ENCODE data around the gene SPOCK2. TPM values are rescaled to one million over a fixed set of nuclear protein-coding genes. Genes with fewer than 3 reads are reported as not detected.

SPOCK2 gene
- total and polyA plus RNA-seq, 2 of the 13 experiments (the other 11 are each of a cell fraction or from before 2014, with no cell fraction given), result 8.6 to 30.6 TPM

- Histone ChIP-seq H3K27ac (ENCODE audit: extremely low read length, insufficient read depth, low read length) (peak overlapping the region; percentile 74), H4K20me1 (ENCODE audit: insufficient read depth, low read length) (no peaks in the 10 kb centered on the region), H3K4me2 (ENCODE audit: low read depth, low read length) (peak overlapping the region; percentile 66), H2AFZ (ENCODE audit: low read length) (no peak overlapping the region), H3K4me3 (replicated peaks in 1 of 3; ENCODE audit: insufficient read depth in 1 of 3, low read depth in 2 of 3, low read length in 3 of 3) (no peak overlapping the region), H3K36me3 (replicated peaks in 1 of 2; ENCODE audit: control insufficient read depth in 1 of 2, insufficient read depth in 2 of 2, low read length in 2 of 2) (no peaks in the 10 kb centered on the region), H3K9ac (ENCODE audit: insufficient read depth, low read depth, low read length) (peak overlapping the region; percentile 50; the same call in 1 of the 2 replicates), H3K9me3 (ENCODE audit: low read length) (no peaks in the 10 kb centered on the region), H3K79me2 (ENCODE audit: insufficient read depth, low read length) (peaks cover 3% of the 10 kb centered on the region), H3K4me1 (ENCODE audit: insufficient read depth, low read length) (peaks cover 93% of the 10 kb centered on the region), H3K27me3 (ENCODE audit: control insufficient read depth in 1 of 2, insufficient read depth in 2 of 2, low read length in 2 of 2) (no peaks in the 10 kb centered on the region)
- in situ Hi-C loops (cut with HindIII; ENCODE audit: extremely low pct_ligation_motif_present, low pct_unique_long_range_greater_than_20kb) (loop anchor here (25.0 kb wide), 1 partner anchor 700 kb away; no protein-coding TSS in a partner anchor), intact Hi-C loops (cut with micrococcal nuclease; ENCODE audit: unreplicated experiment) (no loop called here)
- ATAC-seq, result no peak
- BruUV-seq (replicated peaks), result no TSS peak
- no peak for FAIRE-seq
- POLR2A ChIA-PET, result interaction anchor here (1.2 to 3.5 kb wide), 4 partner anchors 7 to 179 kb away, joined by 3 to 24 read pairs (median 7); partner anchors contain the start of genes ANAPC16, ASCC1 and CHST3
- no peak for DNase-seq (ENCODE audit: low spot score)
- 88% methylated on average over 7 of the region's 8 CpGs for WGBS (ENCODE audit: low lambda C conversion rate)
- TF ChIP-seq ZNF543 (CRISPR knock-in tag; IDR thresholded peaks at IDR 0.05) (no peak), FOSL1 (CRISPR knock-in tag; IDR thresholded peaks at IDR 0.05; ENCODE audit: borderline replicate concordance) (no peak), ZMYM3 (CRISPR knock-in tag; IDR thresholded peaks at IDR 0.05) (0 out of 2 replicates have a peak, but pooled peaks have one; percentile 5), ZNF816 (CRISPR knock-in tag; IDR thresholded peaks at IDR 0.05; ENCODE audit: borderline replicate concordance) (no peak), HOXA3 (CRISPR knock-in tag; IDR thresholded peaks at IDR 0.05) (peak; percentile 21; the same call in 1 of the 2 replicates)
- CTCF ChIA-PET (ENCODE audit: low intra/inter-chr PET ratio, low total read pairs), result no interaction called here
Observed at GRCh38 chr10:72037266-72037665, 51.1 kb downstream of the SPOCK2 start.

GRCh38 chr10:72035252-72035887, 53.0 kb downstream of the SPOCK2 start:
- Histone ChIP-seq H2AFZ (ENCODE audit: low read length) (no peak overlapping the region), H4K20me1 (ENCODE audit: insufficient read depth, low read length) (no peaks in the 10 kb centered on the region), H3K9ac (ENCODE audit: insufficient read depth, low read depth, low read length) (peak overlapping the region; percentile 58), H3K36me3 (replicated peaks in 1 of 2; ENCODE audit: control insufficient read depth in 1 of 2, insufficient read depth in 2 of 2, low read length in 2 of 2) (no peaks in the 10 kb centered on the region), H3K27ac (ENCODE audit: extremely low read length, insufficient read depth, low read length) (peak overlapping the region; percentile 75), H3K79me2 (ENCODE audit: insufficient read depth, low read length) (peaks cover 9% of the 10 kb centered on the region), H3K4me1 (ENCODE audit: insufficient read depth, low read length) (peaks cover 99% of the 10 kb centered on the region), H3K27me3 (ENCODE audit: control insufficient read depth in 1 of 2, insufficient read depth in 2 of 2, low read length in 2 of 2) (no peaks in the 10 kb centered on the region), H3K4me2 (ENCODE audit: low read depth, low read length) (peak overlapping the region; percentile 59), H3K4me3 (replicated peaks in 1 of 3; ENCODE audit: insufficient read depth in 1 of 3, low read depth in 2 of 3, low read length in 3 of 3) (peak overlapping the region in 1 of 3 experiments; percentile 43; a peak in 2 of 6 replicates), H3K9me3 (ENCODE audit: low read length) (no peaks in the 10 kb centered on the region)
- no peak for DNase-seq (ENCODE audit: low spot score)
- FAIRE-seq, result no peak
- 71% methylated on average over 13 of the region's 13 CpGs for WGBS (ENCODE audit: low lambda C conversion rate)
- ChIA-PET CTCF (ENCODE audit: low intra/inter-chr PET ratio, low total read pairs) (no interaction called here), POLR2A (interaction anchor here (0.7 to 2.2 kb wide), 6 partner anchors 9 to 72 kb away, joined by 3 to 6 read pairs (median 5); partner anchors contain the start of gene CHST3)
- in situ Hi-C loops (cut with HindIII; ENCODE audit: extremely low pct_ligation_motif_present, low pct_unique_long_range_greater_than_20kb) (loop anchor here (25.0 kb wide), 1 partner anchor 698 kb away; no protein-coding TSS in a partner anchor), intact Hi-C loops (cut with micrococcal nuclease; ENCODE audit: unreplicated experiment) (no loop called here)
- BruUV-seq (replicated peaks), result no TSS peak
- ATAC-seq, result peak; percentile 4
- TF ChIP-seq ZNF816 (CRISPR knock-in tag; IDR thresholded peaks at IDR 0.05; ENCODE audit: borderline replicate concordance) (no peak), ZNF180 (CRISPR knock-in tag; IDR thresholded peaks at IDR 0.05; ENCODE audit: borderline replicate concordance, low read depth) (no peak), HOXA3 (CRISPR knock-in tag; IDR thresholded peaks at IDR 0.05) (0 out of 2 replicates have a peak, but pooled peaks have one; percentile 43), SYNCRIP (IDR thresholded peaks at IDR 0.05; ENCODE audit: insufficient read depth, low read depth, low read length) (no peak), ZNF724P (CRISPR knock-in tag; IDR thresholded peaks at IDR 0.05; ENCODE audit: borderline replicate concordance) (no peak), NFKBIZ (CRISPR knock-in tag; IDR thresholded peaks at IDR 0.05) (0 out of 2 replicates have a peak, but pooled peaks have one; percentile 32), SMYD3 (CRISPR knock-in tag; IDR thresholded peaks at IDR 0.05) (no peak), RELA (CRISPR knock-in tag; IDR thresholded peaks at IDR 0.05) (no peak), ZNF615 (CRISPR knock-in tag; IDR thresholded peaks at IDR 0.05; ENCODE audit: borderline replicate concordance) (no peak), ZNF670 (CRISPR knock-in tag; IDR thresholded peaks at IDR 0.05; ENCODE audit: borderline replicate concordance) (no peak), TFAP4 (IDR thresholded peaks at IDR 0.05; ENCODE audit: borderline replicate concordance, low read depth) (peak; percentile 38; the same call in 1 of the 2 replicates), TEAD2 (CRISPR knock-in tag; IDR thresholded peaks at IDR 0.05) (no peak), RCOR2 (CRISPR knock-in tag; IDR thresholded peaks at IDR 0.05) (no peak), KMT2A (CRISPR knock-in tag; IDR thresholded peaks at IDR 0.05) (no peak), ZBTB38 (CRISPR knock-in tag; IDR thresholded peaks at IDR 0.05) (peak; percentile 94)

All from HepG2 (cell line).